GM21367 (cell line): ENCODE measurements around the gene PLPPR1.

Experiments
- ATAC-seq: cut with Tn5 transposase; IDR thresholded peaks from one replicate; pipeline ENCODE4 v1.9.1; 2021; ENCODE audit not compliant: unreplicated experiment

PLPPR1 gene

GRCh38 chr9:101336091-101336490 is 307.6 kb downstream of the PLPPR1 start:
- no peak for ATAC-seq

DNA sequence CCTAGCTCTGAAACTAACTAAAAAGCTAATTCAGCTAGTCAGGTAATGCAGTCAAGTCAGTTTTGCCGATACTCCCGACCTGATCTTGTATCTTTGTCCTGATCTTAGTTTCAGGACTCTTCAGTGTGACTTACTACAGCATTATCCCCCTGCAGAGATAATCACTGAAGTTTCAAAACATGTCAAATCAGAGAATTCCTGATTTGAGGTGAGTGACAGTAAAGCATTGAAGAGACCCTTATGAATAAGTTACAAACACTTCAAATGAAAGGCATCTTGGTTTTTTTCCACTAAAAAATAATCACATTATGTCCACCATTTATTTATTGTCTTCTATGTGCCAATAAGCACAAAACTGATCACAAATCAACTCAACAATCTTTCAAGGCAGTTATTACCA is 308.7 kb downstream of the PLPPR1 start:
- no peak for ATAC-seq

- ATAC-seq = no peak
Observed at GRCh38 chr9:101341958-101342357, 313.4 kb downstream of the PLPPR1 start.

DNA sequence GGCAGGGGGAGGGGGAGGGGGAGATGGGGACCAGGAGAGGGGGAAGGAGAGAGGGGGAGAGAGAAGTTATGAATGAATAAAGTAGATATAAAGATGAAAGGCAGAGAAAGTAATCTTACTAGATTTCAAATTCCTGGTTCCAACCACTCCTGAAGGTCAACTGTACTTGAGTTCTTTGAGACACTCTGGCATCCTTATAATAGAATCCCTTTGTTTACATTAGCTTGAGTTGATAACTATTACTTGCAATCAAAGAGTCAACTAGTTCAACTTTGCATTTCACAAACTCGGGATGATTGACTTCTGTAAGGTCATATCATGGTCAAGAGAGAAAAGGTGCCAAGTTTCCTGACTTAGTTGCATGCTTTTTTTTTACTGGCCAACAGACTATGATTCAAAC is 314.1 kb downstream of the PLPPR1 start:
- ATAC-seq = no peak

GRCh38 chr9:101350285-101350684 is 321.8 kb downstream of the PLPPR1 start:
- ATAC-seq = no peak

DNA sequence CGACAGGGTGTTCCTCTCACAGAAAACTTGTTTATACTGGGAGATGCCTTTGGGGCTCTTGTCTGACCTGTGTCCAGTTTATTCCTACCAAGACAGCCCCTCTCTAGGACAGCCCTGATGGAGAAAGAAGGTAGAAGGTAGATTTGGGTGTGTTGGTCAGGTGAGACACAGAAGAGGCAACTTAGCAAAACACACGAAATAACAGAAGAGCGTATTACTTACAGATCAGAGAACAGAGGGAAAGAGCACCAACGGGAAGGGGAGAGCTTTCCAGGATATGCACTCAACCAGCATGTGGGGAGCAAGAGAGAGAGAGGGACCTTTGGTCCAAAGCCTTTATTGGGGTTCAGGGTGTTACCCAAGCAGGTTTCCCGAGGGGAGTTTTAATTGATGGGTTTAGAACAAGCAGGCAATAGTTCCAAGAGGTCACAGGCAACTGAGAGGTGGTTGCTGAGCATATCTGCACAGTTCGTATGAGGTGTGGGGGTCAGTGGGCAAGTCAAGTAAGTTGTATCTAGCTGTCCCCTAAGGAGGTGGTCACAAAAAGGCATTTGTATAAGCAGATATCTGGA is 324.5 kb downstream of the PLPPR1 start:
- ATAC-seq = no peak

GRCh38 chr9:101353683-101354082 is 325.2 kb downstream of the PLPPR1 start:
- ATAC-seq = no peak

- no peak for ATAC-seq
Observed at GRCh38 chr9:101354143-101354764, 325.7 kb downstream of the PLPPR1 start.

- no peak for ATAC-seq
Observed at GRCh38 chr9:101354765-101355708, 326.5 kb downstream of the PLPPR1 start.

- ATAC-seq = no peak
Observed at GRCh38 chr9:101356619-101357018, 328.1 kb downstream of the PLPPR1 start.

- no peak for ATAC-seq
Observed at GRCh38 chr9:101359679-101360078, 331.2 kb downstream of the PLPPR1 start.

DNA sequence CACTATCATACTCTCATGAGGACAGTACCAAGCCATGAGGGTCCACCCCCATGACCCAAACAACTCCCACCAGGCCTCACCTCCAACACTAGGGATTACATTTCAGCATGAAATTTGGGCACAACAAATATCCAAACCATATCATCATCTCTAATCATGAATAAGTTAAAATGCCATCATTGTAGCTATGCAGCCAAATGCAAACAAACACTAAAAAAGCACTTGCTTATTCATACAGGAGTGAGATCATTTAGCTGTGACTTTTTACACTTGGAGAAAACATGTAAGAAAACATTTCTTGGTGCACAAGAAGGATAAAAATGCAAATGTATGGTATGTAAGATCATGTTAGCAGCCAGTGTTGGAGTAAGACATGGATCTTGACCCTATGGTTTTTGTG is 332.1 kb downstream of the PLPPR1 start:
- no peak for ATAC-seq

- no peak for ATAC-seq
Observed at GRCh38 chr9:101362450-101362849, 333.9 kb downstream of the PLPPR1 start.

DNA sequence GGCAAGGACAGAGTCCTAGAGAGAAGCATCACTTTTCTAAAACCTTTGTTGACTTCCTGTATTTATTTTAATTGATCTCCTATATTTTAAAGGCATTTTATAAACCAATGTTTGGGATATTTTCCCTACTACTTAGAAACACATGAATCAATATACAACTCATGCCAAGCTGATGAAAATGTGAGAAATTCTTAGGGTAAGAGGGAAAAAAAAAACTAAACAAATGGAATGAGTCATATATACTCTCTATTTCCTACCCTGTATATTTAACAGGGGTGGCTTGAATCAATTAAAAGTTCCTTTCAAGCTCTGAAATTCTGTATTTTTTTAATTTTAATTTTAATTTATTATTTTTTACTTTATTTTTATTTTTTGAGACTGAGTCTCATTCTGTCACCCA is 336.7 kb downstream of the PLPPR1 start:
- no peak for ATAC-seq

DNA sequence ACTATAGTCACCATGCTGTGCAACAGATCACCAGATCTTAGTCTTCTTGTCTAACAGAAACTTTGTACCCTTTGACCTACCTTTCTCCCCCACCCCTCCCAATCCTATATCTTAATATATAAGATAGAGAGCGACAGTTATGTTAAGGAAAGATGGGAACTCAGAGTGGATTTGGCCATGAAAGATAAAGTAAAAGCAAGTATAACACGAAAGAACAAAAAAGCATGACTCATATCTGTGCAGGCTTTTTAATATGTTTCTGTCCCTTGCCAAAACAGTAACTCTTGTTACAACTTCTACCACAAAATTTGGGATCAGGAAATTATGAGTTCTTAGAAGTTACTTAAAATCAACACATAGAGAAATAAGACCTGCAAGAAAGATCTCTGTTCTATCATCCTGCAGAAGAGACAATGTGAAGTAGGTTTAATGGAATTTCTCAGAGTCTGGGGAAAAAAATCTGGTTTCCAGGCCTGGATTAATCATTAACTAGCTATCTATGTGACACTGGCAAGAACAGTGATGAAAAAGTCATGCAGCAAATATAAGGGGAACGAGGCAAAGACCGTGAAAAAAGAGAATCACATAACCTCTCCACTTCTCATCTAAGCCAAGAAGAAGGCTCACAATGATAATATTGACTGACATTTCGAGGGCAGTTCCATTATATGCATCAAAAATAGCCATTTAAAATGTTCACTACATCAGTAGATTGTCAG is 337.7 kb downstream of the PLPPR1 start:
- no peak for ATAC-seq

DNA sequence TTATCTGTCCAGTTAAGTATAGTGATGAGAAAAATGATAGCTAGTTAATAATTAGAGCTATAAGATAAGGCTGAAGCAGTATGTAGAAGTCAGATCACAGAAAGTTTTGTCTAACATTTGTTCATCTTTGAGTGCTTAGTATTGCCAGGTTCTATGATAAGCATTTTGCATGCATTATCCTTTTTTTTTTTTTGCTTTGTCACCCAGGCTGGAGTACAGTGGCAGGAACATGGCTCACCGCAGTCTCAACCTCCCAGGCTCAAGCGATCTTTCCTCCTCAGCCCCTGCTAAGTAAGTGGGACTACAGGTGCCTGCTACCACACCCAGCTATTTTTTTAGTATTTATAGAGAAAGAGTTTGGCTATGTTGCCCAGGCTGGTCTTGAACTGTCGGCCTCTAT is 338.8 kb downstream of the PLPPR1 start:
- no peak for ATAC-seq

DNA sequence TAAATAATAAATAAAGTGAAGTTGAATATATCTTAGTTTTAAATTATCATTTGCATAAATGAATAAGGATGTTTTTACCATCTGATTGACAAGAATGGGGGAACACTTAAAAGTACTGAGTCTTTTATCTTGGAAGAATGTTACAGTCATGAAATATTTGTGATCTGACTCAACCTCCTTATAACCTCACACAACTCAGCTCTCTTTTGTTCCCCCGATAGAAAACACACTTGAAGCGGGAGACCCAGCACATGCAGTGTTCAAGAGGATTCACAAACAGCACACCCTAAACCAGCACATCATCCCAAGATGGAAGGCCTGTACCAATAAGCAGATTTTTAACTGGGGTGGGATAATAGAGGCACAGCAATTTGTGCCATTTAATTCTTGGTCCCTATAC is 340.8 kb downstream of the PLPPR1 start:
- ATAC-seq = no peak

GRCh38 chr9:101369884-101370531 is 341.5 kb downstream of the PLPPR1 start:
- ATAC-seq = no peak

- ATAC-seq = no peak
Observed at GRCh38 chr9:101371813-101372212, 343.3 kb downstream of the PLPPR1 start.

GRCh38 chr9:101372327-101373118 is 344.0 kb downstream of the PLPPR1 start:
- no peak for ATAC-seq
